Progenitor cell of endocrine pancreas (in vitro differentiated cells): ENCODE data around the gene KAT6B. TPM values are rescaled to one million over a fixed set of nuclear protein-coding genes. Genes with fewer than 3 reads are reported as not detected.

Experiments
- DNase-seq: peaks from one replicate; pipeline ENCODE4 v3.0.0; 2021; ENCODE audit warnings: low spot score; ENCODE audit not compliant: unreplicated experiment
- H3K27ac Mint-ChIP-seq: 2 replicates; pipeline ENCODE4 v1.8.0; 2021; ENCODE audit warnings: mild to moderate bottlenecking, moderate library complexity, mixed read lengths
- H3K27me3 Mint-ChIP-seq: 2 replicates; pipeline ENCODE4 v1.8.0; 2021; ENCODE audit warnings: mixed read lengths
- H3K36me3 Mint-ChIP-seq: 2 replicates; pipeline ENCODE4 v1.8.0; 2022; ENCODE audit warnings: mixed read lengths; ENCODE audit not compliant: insufficient read depth
- H3K4me1 Mint-ChIP-seq: 2 replicates; pipeline ENCODE4 v1.8.0; 2021; ENCODE audit warnings: low read depth, mixed read lengths
- H3K4me3 Mint-ChIP-seq: 2 replicates; pipeline ENCODE4 v1.8.0; 2021; ENCODE audit warnings: low read depth, mild to moderate bottlenecking, moderate library complexity, mixed read lengths
- H3K9me3 Mint-ChIP-seq: 2 replicates; pipeline ENCODE4 v1.8.0; 2021; ENCODE audit warnings: low read depth, mixed read lengths
- CTCF ChIP-seq: fragments of 200-600 bp; sonication (generic); IDR thresholded peaks from one replicate; pipeline ENCODE4 v1.5.0; 2021; ENCODE audit warnings: antibody characterized with exemption, mild to moderate bottlenecking; ENCODE audit not compliant: unreplicated experiment
- total RNA-seq: library from RNA; stranded (reverse); gene quantifications from 2 replicates; pipeline ENCODE4 v1.2.1, GENCODE V29; 2021

KAT6B gene
- total RNA-seq, 1 donor from 2014 or later = 75.4 TPM

- no peak for DNase-seq
- no peaks in the 10 kb centered on the region for H3K27me3 Mint-ChIP-seq
- peaks cover 11% of the 10 kb centered on the region for H3K36me3 Mint-ChIP-seq
Observed at GRCh38 chr10:75003891-75004290, 177.5 kb downstream of the KAT6B start.

GRCh38 chr10:75007646-75008045, 181.2 kb downstream of the KAT6B start:
- Mint-ChIP-seq H3K4me1 (peaks cover 7% of the 10 kb centered on the region), H3K27me3 (no peaks in the 10 kb centered on the region), H3K9me3 (no peaks in the 10 kb centered on the region), H3K4me3 (no peak overlapping the region), H3K36me3 (peaks cover 3% of the 10 kb centered on the region), H3K27ac (no peak overlapping the region)
- TF ChIP-seq CTCF = no peak
- DNase-seq = no peak

More at GRCh38 chr10:75003891-75004290, 177.5 kb downstream of the KAT6B start:
- Mint-ChIP-seq H3K27ac (no peak overlapping the region), H3K4me3 (no peak overlapping the region), H3K4me1 (peaks cover 7% of the 10 kb centered on the region), H3K9me3 (no peaks in the 10 kb centered on the region)
- TF ChIP-seq CTCF = no peak

- H3K36me3 Mint-ChIP-seq = peaks cover 3% of the 10 kb centered on the region
- no peak for TF ChIP-seq CTCF
- H3K4me1 Mint-ChIP-seq = peaks cover 2% of the 10 kb centered on the region
- no peak overlapping the region for H3K27ac Mint-ChIP-seq
- DNase-seq = no peak
- no peaks in the 10 kb centered on the region for H3K9me3 Mint-ChIP-seq
- H3K4me3 Mint-ChIP-seq = no peak overlapping the region
- H3K27me3 Mint-ChIP-seq = no peaks in the 10 kb centered on the region
Observed at GRCh38 chr10:75008952-75009351, 182.6 kb downstream of the KAT6B start.

- Mint-ChIP-seq H3K36me3 (peaks cover 3% of the 10 kb centered on the region), H3K4me3 (no peak overlapping the region), H3K27me3 (no peaks in the 10 kb centered on the region), H3K4me1 (no peaks in the 10 kb centered on the region), H3K27ac (no peak overlapping the region), H3K9me3 (no peaks in the 10 kb centered on the region)
- TF ChIP-seq CTCF = no peak
- no peak for DNase-seq
Observed at GRCh38 chr10:75009426-75009825, 183.0 kb downstream of the KAT6B start.

GRCh38 chr10:75010373-75010772, 184.0 kb downstream of the KAT6B start:
- no peak overlapping the region for H3K4me3 Mint-ChIP-seq
- no peak overlapping the region for H3K27ac Mint-ChIP-seq
- H3K4me1 Mint-ChIP-seq = peaks cover 2% of the 10 kb centered on the region
- H3K27me3 Mint-ChIP-seq = no peaks in the 10 kb centered on the region
- no peak for DNase-seq
- no peaks in the 10 kb centered on the region for H3K9me3 Mint-ChIP-seq
- TF ChIP-seq CTCF = no peak
- peaks cover 4% of the 10 kb centered on the region for H3K36me3 Mint-ChIP-seq
